Lung (tissue), 16 donors: ENCODE measurements around the gene NIN. TPM values are rescaled to one million over a fixed set of nuclear protein-coding genes. Genes with fewer than 3 reads are reported as not detected.

ENCODE experiments used
- ATAC-seq: fragments of 200-7000 bp; cut with Tn5 transposase; one replicate; pipeline ENCODE4 v1.9.1; 2020; ENCODE audit warnings: moderate number of reproducible peaks; ENCODE audit not compliant: insufficient read depth, low FRiP score
- DNase-seq, 3 donors: peaks; one replicate each; pipeline ENCODE4 v3.0.0-alpha.2; 2013 to 2017
- H3K27ac ChIP-seq, 2 donors: one replicate each; pipeline ENCODE4 v1.5.1; 2013; ENCODE audit warnings: mild to moderate bottlenecking in 2 of 2, moderate library complexity in 2 of 2, control low read depth in 1 of 2, inconsistent platforms in 1 of 2, low read depth in 1 of 2, low read length in 1 of 2
- H3K27me3 ChIP-seq, 3 donors: one replicate each; pipeline ENCODE4 v1.5.1; 2013; ENCODE audit warnings: low read length in 2 of 3; ENCODE audit not compliant: control insufficient read depth in 3 of 3, insufficient read depth in 3 of 3
- H3K36me3 ChIP-seq, 4 donors: one replicate each; pipeline ENCODE4 v1.5.1; 2013; ENCODE audit warnings: low read length in 4 of 4, mild to moderate bottlenecking in 1 of 4, moderate library complexity in 1 of 4; ENCODE audit not compliant: control insufficient read depth in 4 of 4, insufficient read depth in 4 of 4
- H3K4me1 ChIP-seq, 5 donors: one replicate each; pipeline ENCODE4 v1.5.1; 2013; ENCODE audit warnings: low read length in 5 of 5, mild to moderate bottlenecking in 2 of 5, moderate library complexity in 1 of 5; ENCODE audit not compliant: control insufficient read depth in 5 of 5, insufficient read depth in 5 of 5
- H3K4me3 ChIP-seq: one replicate; pipeline ENCODE4 v1.5.1; 2013; ENCODE audit warnings: mild to moderate bottlenecking, control low read depth, moderate library complexity
- H3K9ac ChIP-seq, 2 donors: one replicate each; pipeline ENCODE4 v1.5.1; 2013; ENCODE audit warnings: low read length in 2 of 2, control low read depth in 1 of 2; ENCODE audit not compliant: insufficient read depth in 1 of 2
- H3K9me3 ChIP-seq, 4 donors: one replicate each; pipeline ENCODE4 v1.5.1; 2013; ENCODE audit warnings: low read length in 3 of 4, mild to moderate bottlenecking in 1 of 4, moderate library complexity in 1 of 4; ENCODE audit not compliant: control insufficient read depth in 4 of 4, insufficient read depth in 3 of 4
- CTCF ChIP-seq: IDR thresholded peaks from 2 replicates; pipeline ENCODE4 v1.5.1; 2012; ENCODE audit warnings: mild to moderate bottlenecking; ENCODE audit errors: control extremely low read depth, extremely low read depth
- WGBS, 2 donors: extraction: QIAGEN DNeasy Blood & Tissue Kit; methylation state at CpG; one replicate each; pipeline ENCODE4 v1.1.7; 2013; 5-methylcytosine and 5-hydroxymethylcytosine counted together
- long read RNA-seq, 5 donors: transcript quantifications; one replicate each; lab custom pipeline, GENCODE V29; 2026
- polyA plus RNA-seq, 2 donors: library from polyadenylated mRNA; stranded (reverse); fragments of 200-250 nt; gene quantifications; one replicate each; pipeline ENCODE4 v1.2.1, GENCODE V29; 2013
- total RNA-seq, 2 donors: library from RNA; depleted of rRNA in 1 of 2; stranded (reverse); fragments of >200 nt in 1 of 2; gene quantifications; one replicate each; pipeline ENCODE4 v1.2.1, GENCODE V29; 2014 to 2021
- donor health status: control.
- donor health status: control.
- donor health status: Bipolar disorder and iron deficiency.
- donor health status: healthy.
- donor health status: DM: yes; HTN: yes; CAD: no.

Gene NIN, protein sequence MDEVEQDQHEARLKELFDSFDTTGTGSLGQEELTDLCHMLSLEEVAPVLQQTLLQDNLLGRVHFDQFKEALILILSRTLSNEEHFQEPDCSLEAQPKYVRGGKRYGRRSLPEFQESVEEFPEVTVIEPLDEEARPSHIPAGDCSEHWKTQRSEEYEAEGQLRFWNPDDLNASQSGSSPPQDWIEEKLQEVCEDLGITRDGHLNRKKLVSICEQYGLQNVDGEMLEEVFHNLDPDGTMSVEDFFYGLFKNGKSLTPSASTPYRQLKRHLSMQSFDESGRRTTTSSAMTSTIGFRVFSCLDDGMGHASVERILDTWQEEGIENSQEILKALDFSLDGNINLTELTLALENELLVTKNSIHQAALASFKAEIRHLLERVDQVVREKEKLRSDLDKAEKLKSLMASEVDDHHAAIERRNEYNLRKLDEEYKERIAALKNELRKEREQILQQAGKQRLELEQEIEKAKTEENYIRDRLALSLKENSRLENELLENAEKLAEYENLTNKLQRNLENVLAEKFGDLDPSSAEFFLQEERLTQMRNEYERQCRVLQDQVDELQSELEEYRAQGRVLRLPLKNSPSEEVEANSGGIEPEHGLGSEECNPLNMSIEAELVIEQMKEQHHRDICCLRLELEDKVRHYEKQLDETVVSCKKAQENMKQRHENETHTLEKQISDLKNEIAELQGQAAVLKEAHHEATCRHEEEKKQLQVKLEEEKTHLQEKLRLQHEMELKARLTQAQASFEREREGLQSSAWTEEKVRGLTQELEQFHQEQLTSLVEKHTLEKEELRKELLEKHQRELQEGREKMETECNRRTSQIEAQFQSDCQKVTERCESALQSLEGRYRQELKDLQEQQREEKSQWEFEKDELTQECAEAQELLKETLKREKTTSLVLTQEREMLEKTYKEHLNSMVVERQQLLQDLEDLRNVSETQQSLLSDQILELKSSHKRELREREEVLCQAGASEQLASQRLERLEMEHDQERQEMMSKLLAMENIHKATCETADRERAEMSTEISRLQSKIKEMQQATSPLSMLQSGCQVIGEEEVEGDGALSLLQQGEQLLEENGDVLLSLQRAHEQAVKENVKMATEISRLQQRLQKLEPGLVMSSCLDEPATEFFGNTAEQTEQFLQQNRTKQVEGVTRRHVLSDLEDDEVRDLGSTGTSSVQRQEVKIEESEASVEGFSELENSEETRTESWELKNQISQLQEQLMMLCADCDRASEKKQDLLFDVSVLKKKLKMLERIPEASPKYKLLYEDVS (N-terminal part only)
- total RNA-seq (10 to 100 TPM; 36.0 to 38.6 TPM), polyA plus RNA-seq (10 to 100 TPM in 1 of 2 donors, 1 to 10 TPM in 1; 5.2 to 12.4 TPM)
- long read RNA-seq, donor 1, partial matches to known transcripts = 0 of 3 reads
- long read RNA-seq, donor 1, other reads (novel, unspliced or antisense) = 0 of 3 reads
- long read RNA-seq, donor 2 = 0 reads
- long read RNA-seq, donor 3 = 0 reads
- long read RNA-seq, donor 4, partial matches to known transcripts = 0 of 2 reads
- long read RNA-seq, donor 4, other reads (novel, unspliced or antisense) = 0 of 2 reads
- long read RNA-seq, donor 5, partial matches to known transcripts = 0 of 1 reads
- long read RNA-seq, donor 5, other reads (novel, unspliced or antisense) = 0 of 1 reads

DNA sequence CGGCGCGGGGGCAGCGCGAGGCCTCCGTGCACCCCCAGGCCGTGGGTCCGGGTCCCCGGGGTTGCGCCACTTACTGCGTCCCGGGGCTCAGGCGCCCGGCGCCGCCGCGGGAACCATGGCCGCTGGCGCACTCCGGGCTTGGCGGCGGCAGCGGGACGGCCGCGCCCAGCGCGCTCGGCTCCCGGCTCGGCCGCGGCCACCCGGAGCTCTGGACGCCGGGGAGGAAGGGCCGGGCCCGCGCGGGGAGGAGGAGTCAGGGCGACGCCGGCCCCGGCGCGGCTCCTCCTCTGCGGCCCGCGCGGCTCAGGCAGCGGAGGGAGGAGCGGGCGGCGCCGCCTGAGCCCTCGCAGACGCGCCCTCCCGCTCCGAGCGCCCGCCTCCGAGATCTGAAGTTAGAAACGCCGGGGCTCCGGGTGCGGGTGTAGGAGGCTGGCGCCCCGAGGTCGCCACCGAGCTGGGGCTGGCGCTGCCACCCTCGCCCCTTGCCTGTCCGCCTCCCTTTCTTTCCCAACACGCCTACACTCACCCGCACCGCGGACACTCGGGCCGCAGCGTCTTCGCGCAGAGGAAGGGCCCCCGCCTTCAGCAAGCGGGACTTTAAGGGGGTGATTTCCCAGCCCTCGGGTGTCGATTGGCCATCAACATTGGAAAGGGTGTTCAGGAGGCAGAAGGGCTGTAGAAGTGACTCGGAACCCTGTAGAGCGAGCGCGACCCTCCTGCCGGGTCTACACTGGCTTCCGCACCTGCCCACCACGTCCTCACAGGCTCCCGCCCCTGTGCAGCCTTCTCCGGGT, at the start of gene NIN:
NIN (minus strand) TSS at position 231 of the 794 bp plus-strand sequence. CDS start 9,106 bp downstream, outside the sequence.
- ATAC-seq (peak; percentile 97), DNase-seq (peak; percentile 82 to 91 (median 87))
- H3K4me1 ChIP-seq = peaks cover 0 to 17% (median 8%) of the 10 kb centered on the region in 5 donors
- H3K36me3 ChIP-seq = no peaks in the 10 kb centered on the region
- peak within 1 kb of the TSS; percentile 91 to 94 for H3K27ac ChIP-seq
- H3K9me3 ChIP-seq = no peaks in the 10 kb centered on the region
- H3K27me3 ChIP-seq = peaks cover 0 to 18% (median 8%) of the 10 kb centered on the region in 3 donors
- 0% methylated on average over 44 to 97 of the region's 97 CpGs for WGBS, 2 donors
- no peak for TF ChIP-seq CTCF
- H3K9ac ChIP-seq = peak within 1 kb of the TSS in 1 of 2 donors; percentile 54
- peak within 1 kb of the TSS; percentile 91 for H3K4me3 ChIP-seq

DNA sequence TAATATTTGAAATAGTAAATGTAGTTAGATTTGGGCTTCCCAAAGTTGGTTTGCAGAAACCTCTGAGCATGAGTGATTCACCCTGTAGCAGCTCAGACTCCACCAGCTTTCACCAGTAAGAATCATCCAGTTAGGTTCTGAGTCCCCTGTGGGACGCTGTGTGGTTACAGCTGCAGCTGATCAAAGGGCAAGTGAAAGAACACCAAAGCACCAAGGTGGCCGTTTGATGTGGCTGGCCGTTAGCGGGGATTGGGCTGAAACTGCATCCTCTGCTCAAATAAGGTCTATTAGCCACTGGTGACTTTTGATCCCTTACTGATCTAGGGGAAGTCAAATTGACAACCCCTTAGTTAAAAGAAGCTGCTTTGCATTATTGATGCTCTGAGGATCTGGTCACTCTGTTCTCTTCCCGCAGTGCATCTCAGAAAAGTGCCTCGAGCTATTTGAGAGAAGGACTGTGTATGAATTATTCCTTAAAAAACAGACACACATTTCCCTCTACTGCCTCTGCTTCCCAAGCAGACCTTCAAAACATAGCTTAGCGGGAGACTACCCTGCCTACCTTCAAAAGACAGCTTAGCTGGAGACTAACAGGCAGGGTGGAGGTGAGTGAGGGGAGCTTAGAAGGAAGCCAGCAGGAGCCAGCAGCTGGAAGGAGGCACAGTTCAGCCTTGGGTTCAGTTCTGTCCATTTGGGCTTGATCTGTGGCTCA, 44.6 kb upstream of the NIN start:
- DNase-seq (no peak), ATAC-seq (no peak)
- H3K9me3 ChIP-seq = no peaks in the 10 kb centered on the region
- no peak overlapping the region for H3K27ac ChIP-seq
- H3K9ac ChIP-seq = no peak overlapping the region
- TF ChIP-seq CTCF = no peak
- WGBS, 2 donors = 46 to 65% methylated on average over 7 of the region's 7 CpGs
- no peak overlapping the region for H3K4me3 ChIP-seq
- no peaks in the 10 kb centered on the region for H3K36me3 ChIP-seq
- H3K27me3 ChIP-seq = peaks cover 4 to 58% (median 31%) of the 10 kb centered on the region in 3 donors
- H3K4me1 ChIP-seq = peaks cover 0 to 5% (median 0%) of the 10 kb centered on the region in 5 donors
